ENCODE results near the gene SRPK2. TPM values are rescaled to one million over a fixed set of nuclear protein-coding genes. Genes with fewer than 3 reads are reported as not detected.

Gene SRPK2
- total RNA-seq, 2 donors from 2014 or later, result 39.7 to 44.6 TPM

DNA sequence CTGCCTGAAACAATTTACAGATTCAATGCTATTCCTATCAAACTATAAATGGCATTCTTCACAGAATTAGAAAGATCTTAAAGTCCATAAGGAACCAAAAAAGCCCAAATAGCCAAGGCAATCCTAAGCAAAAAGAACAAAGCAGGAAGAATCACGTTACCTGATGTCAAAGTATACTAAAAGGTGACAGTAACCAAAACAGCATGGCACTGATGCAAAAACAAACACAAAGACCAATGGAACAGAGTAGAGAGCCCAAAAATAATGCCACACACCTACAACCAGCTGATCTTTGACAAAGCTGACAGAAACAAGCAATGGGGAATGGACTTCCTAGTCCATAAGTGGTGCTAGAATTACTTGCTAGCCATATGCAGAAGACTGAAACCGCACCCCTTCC is 208.7 kb downstream of the SRPK2 start:
- Mint-ChIP-seq H3K36me3 (peaks cover 6 to 20% of the 10 kb centered on the region in 2 donors), H3K27ac (peak overlapping the region in 1 of 2 donors; percentile 42), H3K9me3 (peaks cover 9 to 17% of the 10 kb centered on the region in 2 donors)
- ATAC-seq, result no peak
- no peak for DNase-seq (ENCODE audit: low spot score in 2 of 2)

DNA sequence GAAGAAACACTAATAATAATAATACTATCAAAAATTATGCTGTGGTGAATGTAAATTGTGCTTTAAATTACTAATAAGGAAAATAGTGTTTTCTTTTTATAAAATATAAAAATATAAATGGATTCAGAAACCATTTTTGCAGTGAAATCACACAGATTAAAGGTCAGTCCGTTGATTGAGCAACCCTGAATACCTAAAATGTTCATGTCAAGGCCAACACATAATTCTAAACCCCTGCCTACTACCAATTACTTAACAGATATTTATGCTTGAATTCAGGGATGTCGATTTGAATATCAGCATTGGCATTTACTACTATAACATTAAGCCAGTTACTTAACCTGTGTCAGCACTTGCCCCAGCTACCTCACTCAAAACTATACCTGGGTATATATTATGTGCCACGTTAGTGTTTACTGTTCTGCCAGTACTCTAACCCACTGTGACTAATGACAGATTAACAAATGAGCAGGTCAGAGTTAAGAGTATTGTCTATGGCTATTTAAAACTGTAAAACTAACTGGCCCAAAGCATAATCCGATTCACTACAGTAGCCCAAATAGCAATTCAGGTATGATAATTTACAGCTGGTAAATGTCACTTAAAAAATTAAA is 209.7 kb downstream of the SRPK2 start:
- H3K27ac Mint-ChIP-seq, result no peak overlapping the region
- no peak for DNase-seq (ENCODE audit: low spot score in 2 of 2)
- peaks cover 9 to 17% of the 10 kb centered on the region in 2 donors for H3K9me3 Mint-ChIP-seq
- H3K36me3 Mint-ChIP-seq, result peaks cover 6 to 20% of the 10 kb centered on the region in 2 donors
- ATAC-seq, result no peak

DNA sequence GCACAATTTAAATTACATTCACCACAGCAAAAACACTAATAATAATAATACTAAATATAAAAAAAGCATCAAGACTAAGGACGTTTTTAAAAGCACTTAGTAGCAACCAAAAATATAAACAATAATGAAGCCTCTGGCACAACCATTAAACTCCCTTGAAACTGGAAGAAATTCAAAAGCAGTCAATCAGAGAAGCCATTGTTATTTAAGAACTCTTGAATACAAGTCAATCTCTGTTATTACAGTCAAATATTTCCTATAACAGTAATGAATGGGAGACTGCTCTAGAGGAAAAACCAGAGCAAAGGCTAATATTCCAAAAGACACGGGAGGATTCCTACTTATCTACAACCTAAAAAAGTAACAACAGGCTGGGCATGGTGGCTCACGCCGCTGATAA is 210.5 kb downstream of the SRPK2 start:
- peaks cover 6 to 20% of the 10 kb centered on the region in 2 donors for H3K36me3 Mint-ChIP-seq
- ATAC-seq (no peak), DNase-seq (ENCODE audit: low spot score in 2 of 2) (no peak)
- H3K27ac Mint-ChIP-seq, result no peak overlapping the region
- H3K9me3 Mint-ChIP-seq, result peaks cover 9 to 17% of the 10 kb centered on the region in 2 donors

- no peak overlapping the region for H3K27ac Mint-ChIP-seq
- H3K9me3 Mint-ChIP-seq, result peaks cover 9 to 17% of the 10 kb centered on the region in 2 donors
- peaks cover 6 to 20% of the 10 kb centered on the region in 2 donors for H3K36me3 Mint-ChIP-seq
- DNase-seq (ENCODE audit: low spot score in 2 of 2) (no peak), ATAC-seq (no peak)
Observed at GRCh38 chr7:105177026-105177425, 211.7 kb downstream of the SRPK2 start.

DNA sequence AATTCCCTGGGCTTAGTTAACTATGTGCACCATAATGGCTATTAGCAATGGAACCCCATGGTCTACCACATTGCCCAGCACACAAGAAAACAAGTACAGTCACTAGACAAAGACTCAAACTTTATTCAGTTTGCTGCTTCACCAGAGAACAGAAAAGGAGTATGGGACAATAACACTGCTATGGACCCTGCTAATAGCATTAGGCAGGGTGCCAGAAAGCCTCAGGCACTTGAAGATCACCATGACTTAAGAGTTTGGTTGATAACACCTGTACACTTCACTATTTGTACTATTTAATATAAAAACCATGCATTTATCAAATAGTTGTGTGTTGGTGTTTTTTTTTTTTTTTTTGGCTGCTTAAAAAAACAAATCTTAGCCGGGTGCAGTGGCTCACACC is 215.1 kb downstream of the SRPK2 start:
- Mint-ChIP-seq H3K27ac (no peak overlapping the region), H3K9me3 (no peaks in the 10 kb centered on the region), H3K36me3 (no peaks in the 10 kb centered on the region)
- DNase-seq (ENCODE audit: low spot score in 2 of 2), result no peak
- ATAC-seq, result no peak

DNA sequence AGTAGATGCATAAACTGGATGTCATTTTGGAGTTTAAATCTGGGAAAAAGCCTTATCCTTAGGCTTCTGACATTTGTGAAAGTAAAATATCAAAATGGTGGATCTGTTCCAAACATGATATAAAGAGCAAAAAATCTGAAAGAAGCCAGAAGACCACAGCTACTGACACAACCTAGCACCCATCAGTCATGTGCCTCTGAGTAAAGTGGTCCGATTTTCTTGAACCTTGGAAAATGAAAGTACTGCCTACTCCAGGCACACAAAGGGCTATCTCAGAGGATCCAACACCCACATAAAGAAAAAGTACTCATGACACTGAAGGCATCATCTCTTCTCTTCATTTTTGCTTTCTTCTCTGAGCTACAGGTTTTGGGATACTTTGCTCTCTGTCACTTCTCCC is 224.0 kb downstream of the SRPK2 start:
- ATAC-seq (no peak), DNase-seq (ENCODE audit: low spot score in 2 of 2) (no peak)
- no peaks in the 10 kb centered on the region for H3K9me3 Mint-ChIP-seq
- no peak overlapping the region for H3K27ac Mint-ChIP-seq
- peaks cover 13 to 24% of the 10 kb centered on the region in 2 donors for H3K36me3 Mint-ChIP-seq

DNA sequence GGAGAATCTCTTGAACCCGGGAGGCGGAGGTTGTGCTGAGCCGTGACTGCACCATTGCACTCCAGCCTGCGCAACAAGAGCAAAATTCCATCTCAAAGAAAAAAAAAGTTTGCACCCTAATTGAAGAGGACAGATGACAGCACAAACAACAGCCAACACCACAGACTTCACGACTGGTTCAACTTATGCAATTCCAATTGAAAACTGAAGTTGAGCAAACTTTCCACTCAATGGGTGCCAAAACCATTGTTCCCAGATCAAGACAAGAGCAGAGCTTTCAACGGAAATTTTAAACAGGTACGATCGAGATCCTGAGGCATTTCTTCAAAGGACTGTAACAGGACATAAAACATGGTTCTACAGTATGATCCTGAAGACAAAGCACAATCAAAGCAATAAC is 225.0 kb downstream of the SRPK2 start:
- ATAC-seq (no peak), DNase-seq (ENCODE audit: low spot score in 2 of 2) (no peak)
- no peaks in the 10 kb centered on the region for H3K9me3 Mint-ChIP-seq
- H3K36me3 Mint-ChIP-seq, result peaks cover 13 to 24% of the 10 kb centered on the region in 2 donors
- H3K27ac Mint-ChIP-seq, result peak overlapping the region in 1 of 2 donors; percentile 49

DNA sequence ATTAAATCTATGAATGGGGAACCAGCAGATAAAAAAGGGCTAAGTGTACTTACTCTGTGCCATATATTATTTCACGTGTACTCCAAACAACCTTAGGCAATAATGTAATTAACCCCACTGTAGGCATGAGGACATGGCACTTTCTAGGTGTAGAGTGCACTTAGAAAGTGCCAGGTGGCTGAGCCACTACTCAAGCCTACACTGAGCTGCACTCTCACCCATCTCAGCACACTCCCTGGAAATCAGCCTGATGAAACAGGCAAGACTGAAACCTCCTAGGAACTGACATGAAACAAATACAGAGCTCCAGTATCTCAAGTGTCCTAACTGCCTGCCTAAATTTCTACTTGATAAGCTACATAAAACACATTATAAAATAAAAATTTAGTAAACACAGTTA is 227.4 kb downstream of the SRPK2 start:
- no peak overlapping the region for H3K27ac Mint-ChIP-seq

GRCh38 chr7:105157278-105157677 is 231.4 kb downstream of the SRPK2 start:
- Mint-ChIP-seq H3K36me3 (no peaks in the 10 kb centered on the region), H3K9me3 (no peaks in the 10 kb centered on the region), H3K27ac (no peak overlapping the region)
- no peak for DNase-seq (ENCODE audit: low spot score in 2 of 2)
- no peak for ATAC-seq

More for the DNA sequence above, 227.4 kb downstream of the SRPK2 start:
- ATAC-seq (no peak), DNase-seq (ENCODE audit: low spot score in 2 of 2) (no peak)
- H3K36me3 Mint-ChIP-seq, result peaks cover 10 to 18% of the 10 kb centered on the region in 2 donors
- H3K9me3 Mint-ChIP-seq, result no peaks in the 10 kb centered on the region

GRCh38 chr7:105156731-105157130 is 232.0 kb downstream of the SRPK2 start:
- DNase-seq (ENCODE audit: low spot score in 2 of 2), result no peak
- Mint-ChIP-seq H3K9me3 (no peaks in the 10 kb centered on the region), H3K27ac (no peak overlapping the region), H3K36me3 (no peaks in the 10 kb centered on the region)
- no peak for ATAC-seq

GRCh38 chr7:105154084-105154483 is 234.6 kb downstream of the SRPK2 start:
- no peaks in the 10 kb centered on the region for H3K36me3 Mint-ChIP-seq
- no peaks in the 10 kb centered on the region for H3K9me3 Mint-ChIP-seq
- DNase-seq (ENCODE audit: low spot score in 2 of 2) (no peak), ATAC-seq (no peak)
- H3K27ac Mint-ChIP-seq, result no peak overlapping the region

GRCh38 chr7:105153531-105153930 is 235.2 kb downstream of the SRPK2 start:
- Mint-ChIP-seq H3K36me3 (no peaks in the 10 kb centered on the region), H3K27ac (no peak overlapping the region), H3K9me3 (no peaks in the 10 kb centered on the region)
- no peak for ATAC-seq
- no peak for DNase-seq (ENCODE audit: low spot score in 2 of 2)

- ATAC-seq, result no peak
- H3K36me3 Mint-ChIP-seq, result no peaks in the 10 kb centered on the region
Observed at GRCh38 chr7:105151152-105151551, 237.6 kb downstream of the SRPK2 start.

GRCh38 chr7:105149827-105150226 is 238.9 kb downstream of the SRPK2 start:
- H3K36me3 Mint-ChIP-seq, result no peaks in the 10 kb centered on the region
- no peaks in the 10 kb centered on the region for H3K9me3 Mint-ChIP-seq
- no peak for DNase-seq (ENCODE audit: low spot score in 2 of 2)
- ATAC-seq, result peak in 1 of 2 donors; percentile 37
- peak overlapping the region in 1 of 2 donors; percentile 26 for H3K27ac Mint-ChIP-seq

More at GRCh38 chr7:105151152-105151551, 237.6 kb downstream of the SRPK2 start:
- DNase-seq (ENCODE audit: low spot score in 2 of 2), result no peak
- Mint-ChIP-seq H3K9me3 (no peaks in the 10 kb centered on the region), H3K27ac (no peak overlapping the region)

- Mint-ChIP-seq H3K9me3 (no peaks in the 10 kb centered on the region), H3K36me3 (peaks cover 0 to 11% of the 10 kb centered on the region in 2 donors), H3K27ac (peak overlapping the region in 1 of 2 donors; percentile 30)
- DNase-seq (ENCODE audit: low spot score in 2 of 2) (no peak), ATAC-seq (no peak)
Observed at GRCh38 chr7:105141068-105141467, 247.7 kb downstream of the SRPK2 start.

- ATAC-seq (no peak), DNase-seq (ENCODE audit: low spot score in 2 of 2) (no peak)
- H3K36me3 Mint-ChIP-seq, result peaks cover 0 to 11% of the 10 kb centered on the region in 2 donors
- no peak overlapping the region for H3K27ac Mint-ChIP-seq
- H3K9me3 Mint-ChIP-seq, result no peaks in the 10 kb centered on the region
Observed at GRCh38 chr7:105139381-105139780, 249.3 kb downstream of the SRPK2 start.

- no peaks in the 10 kb centered on the region for H3K9me3 Mint-ChIP-seq
- no peak for ATAC-seq
- H3K27ac Mint-ChIP-seq, result no peak overlapping the region
- H3K36me3 Mint-ChIP-seq, result peaks cover 0 to 6% of the 10 kb centered on the region in 2 donors
- DNase-seq (ENCODE audit: low spot score in 2 of 2), result no peak
Observed at GRCh38 chr7:105137898-105138297, 250.8 kb downstream of the SRPK2 start.

DNA sequence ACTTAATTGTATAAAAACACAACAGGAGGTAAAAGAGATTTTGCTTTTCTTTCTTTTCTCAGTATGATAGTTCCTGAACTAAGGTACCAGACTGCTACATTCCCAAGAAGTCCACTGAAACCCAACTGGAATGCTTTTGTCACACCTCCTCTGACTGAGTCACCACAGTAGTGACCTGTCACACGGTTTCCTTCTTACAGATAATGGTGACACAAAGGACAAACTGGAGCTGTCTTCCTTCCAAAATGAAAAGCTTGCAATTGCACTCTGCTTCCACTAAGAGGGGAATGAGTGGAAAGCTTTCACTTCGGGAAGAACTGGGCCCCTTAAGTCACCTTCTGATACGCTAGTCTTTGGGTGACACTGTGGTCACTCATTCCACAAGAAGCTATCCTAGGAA is 252.5 kb downstream of the SRPK2 start:
- H3K9me3 Mint-ChIP-seq, result no peaks in the 10 kb centered on the region
- DNase-seq (ENCODE audit: low spot score in 2 of 2) (no peak), ATAC-seq (peak in 1 of 2 donors; percentile 42)
- H3K36me3 Mint-ChIP-seq, result peaks cover 0 to 6% of the 10 kb centered on the region in 2 donors
- H3K27ac Mint-ChIP-seq, result peak overlapping the region; percentile 18 to 53

All from activated naive CD4-positive, alpha-beta T cell treated with anti-CD3 and anti-CD28 coated beads, Interleukin-2, amount 50 U/mL, for 72 hours (primary cell).